Endothelial cell of umbilical vein (primary cell): ENCODE data around the gene CCDC159. TPM values are rescaled to one million over a fixed set of nuclear protein-coding genes. Genes with fewer than 3 reads are reported as not detected.

Experiments used
- BruUV-seq: library from RNA; stranded (reverse); fragments of 400-500 nt; replicated peaks from 2 replicates; lab custom pipeline; 2021; lab: Mats Ljungman, UMichigan
- CTCF ChIA-PET: fragments of 300-600, 350-600 bp; sonication (Branson Sonifier 250); formaldehyde crosslinking; loops from one replicate; lab custom pipeline; 2021; ENCODE audit warnings: antibody characterized with exemption, inconsistent platforms; lab: Charles Lee
- POLR2A ChIA-PET: fragments of 300-600, 350-600 bp; sonication (Branson Sonifier 250); formaldehyde crosslinking; loops from one replicate; lab custom pipeline; 2021; ENCODE audit warnings: antibody characterized with exemption, inconsistent platforms; lab: Charles Lee
- DNase-seq: peaks from one replicate; pipeline ENCODE4 v3.0.0-alpha.2; 2011; ENCODE audit warnings: low read depth, low spot score
- FAIRE-seq: peaks from 2 replicates; lab custom pipeline; 2011; peaks lifted over from hg19 to GRCh38; lab: Jason Lieb, UNC
- H2AFZ ChIP-seq: 2 replicates; pipeline ENCODE4 v1.6.0; 2012; ENCODE audit warnings: low read depth, low read length, control low read depth, inconsistent platforms
- H3K27ac ChIP-seq: 2 replicates; pipeline ENCODE4 v1.5.1; 2011; ENCODE audit warnings: low read depth, mild to moderate bottlenecking, control low read depth, low read length, moderate library complexity; ENCODE audit not compliant: insufficient read depth
- H3K27me3 ChIP-seq, 2 experiments: 2 replicates each; pipeline versions ENCODE4 v1.6.0 to v1.6.1; 2011; ENCODE audit warnings: low read length in 2 of 2, mixed read lengths in 1 of 2; ENCODE audit not compliant: control insufficient read depth in 2 of 2, insufficient read depth in 2 of 2
- H3K36me3 ChIP-seq, 2 experiments: 2 replicates in 1 of 2; 3 replicates in 1 of 2; pipeline ENCODE4 v1.5.1; 2011; ENCODE audit warnings: low read length in 2 of 2, mild to moderate bottlenecking in 1 of 2, moderate library complexity in 1 of 2; ENCODE audit not compliant: control insufficient read depth in 2 of 2, insufficient read depth in 2 of 2; ENCODE audit errors: extremely low read depth in 1 of 2
- H3K4me1 ChIP-seq: 3 replicates; pipeline ENCODE4 v1.5.1; 2011; ENCODE audit warnings: mild to moderate bottlenecking, low read length; ENCODE audit not compliant: control insufficient read depth, insufficient read depth; ENCODE audit errors: extremely low read depth
- H3K4me2 ChIP-seq: 2 replicates; pipeline ENCODE4 v1.6.1; 2011; ENCODE audit warnings: low read length, control low read depth, mixed read lengths; ENCODE audit not compliant: insufficient read depth
- H3K4me3 ChIP-seq, 3 experiments: fragments of 200-600 bp in 1 of 3; sonication (generic), shearing (Covaris generic) in 1 of 3; replicated peaks in 1 of 3; 2 replicates each; pipeline ENCODE4 v1.5.1; 2011 to 2016; ENCODE audit warnings: control low read depth in 3 of 3, low read length in 3 of 3, mild to moderate bottlenecking in 2 of 3, inconsistent platforms in 1 of 3, low read depth in 1 of 3, moderate library complexity in 1 of 3; ENCODE audit not compliant: insufficient read depth in 1 of 3
- H3K79me2 ChIP-seq: 2 replicates; pipeline ENCODE4 v1.6.0; 2012; ENCODE audit warnings: low read length, inconsistent platforms; ENCODE audit not compliant: control insufficient read depth, insufficient read depth
- H3K9ac ChIP-seq: replicated peaks from 2 replicates; pipeline ENCODE3; 2011; ENCODE audit warnings: low read length, control low read depth; ENCODE audit not compliant: insufficient read depth; ENCODE audit errors: extremely low read depth
- H3K9me1 ChIP-seq: replicated peaks from 3 replicates; pipeline ENCODE4 v1.6.0; 2011; ENCODE audit warnings: mild to moderate bottlenecking, low read length; ENCODE audit not compliant: control insufficient read depth, insufficient read depth; ENCODE audit errors: extremely low read depth
- H3K9me3 ChIP-seq: replicated peaks from 2 replicates; pipeline ENCODE4 v1.5.1; 2012; ENCODE audit warnings: low read length, inconsistent platforms; ENCODE audit not compliant: control insufficient read depth, insufficient read depth
- H4K20me1 ChIP-seq: replicated peaks from 2 replicates; pipeline ENCODE3; 2011; ENCODE audit warnings: mild to moderate bottlenecking, low read length; ENCODE audit not compliant: control insufficient read depth, insufficient read depth; ENCODE audit errors: extremely low read depth
- EZH2 ChIP-seq: IDR thresholded peaks from 2 replicates; pipeline ENCODE4 v1.6.1; 2012; ENCODE audit warnings: borderline replicate concordance, low read depth, mild to moderate bottlenecking, moderate library complexity, low read length, inconsistent platforms; ENCODE audit not compliant: severe bottlenecking
- FOS ChIP-seq: IDR thresholded peaks from 2 replicates; pipeline ENCODE4 v1.6.1; 2011; ENCODE audit warnings: mild to moderate bottlenecking, low read length, moderate library complexity, borderline replicate concordance; ENCODE audit not compliant: insufficient read depth
- GATA2 ChIP-seq: IDR thresholded peaks from 2 replicates; pipeline ENCODE4 v1.7.0; 2011; ENCODE audit warnings: low read depth, mild to moderate bottlenecking, moderate library complexity, mixed read lengths, low read length; ENCODE audit not compliant: insufficient read length, insufficient read depth
- JUN ChIP-seq: IDR thresholded peaks from 2 replicates; pipeline ENCODE4 v1.6.1; 2011; ENCODE audit warnings: borderline replicate concordance, low read depth; ENCODE audit not compliant: insufficient read length, insufficient read depth
- MYC ChIP-seq: IDR thresholded peaks from one replicate; pipeline ENCODE4 v1.6.1; 2011; ENCODE audit warnings: mild to moderate bottlenecking, low read depth, low read length
- POLR2A ChIP-seq: IDR thresholded peaks from 2 replicates; pipeline ENCODE4 v1.6.1; 2012; ENCODE audit warnings: low read depth, mild to moderate bottlenecking, control low read depth, low read length
- POLR2AphosphoS5 ChIP-seq: IDR thresholded peaks from 2 replicates; pipeline ENCODE4 v1.6.1; 2012; ENCODE audit warnings: low read depth, mild to moderate bottlenecking, control low read depth, low read length, moderate library complexity; ENCODE audit not compliant: insufficient read depth
- dilution Hi-C: fragments of 300-500 bp; cut with MboI; formaldehyde crosslinking; loops from one replicate; pipeline ENCODE4 v1.15.0; 2019; ENCODE audit warnings: low sequenced_read_pairs; ENCODE audit not compliant: extremely low pct_ligation_motif_present
- intact Hi-C: fragments of 100-400 bp; cut with micrococcal nuclease; formaldehyde crosslinking; loops from one replicate; pipeline ENCODE4 v1.10.0; 2022
- polyA plus RNA-seq, 4 experiments: library from polyadenylated mRNA; depleted of rRNA in 3 of 4; stranded (reverse) in 3 of 4; unstranded in 1 of 4; fragments of >200 nt; gene quantifications; 2 replicates each; pipeline versions ENCODE4 v1.2.1 to v1.2.3, GENCODE V29; 2011 to 2012; ENCODE audit warnings: missing spikeins in 1 of 4
- total RNA-seq: library from RNA; stranded (reverse); gene quantifications from 2 replicates; pipeline ENCODE4 v1.2.3, GENCODE V29; 2021
- TF ChIP-seq, protein P1 (sequence below), 2 donors: IDR thresholded peaks; 1 replicate in 1 of 2; 2 replicates in 1 of 2; pipeline ENCODE4 v1.5.1; 2011; ENCODE audit warnings: low read length in 2 of 2, mild to moderate bottlenecking in 2 of 2, moderate library complexity in 2 of 2, control low read depth in 1 of 2, inconsistent platforms in 1 of 2, low read depth in 1 of 2; ENCODE audit not compliant: insufficient read depth in 1 of 2; ENCODE audit errors: extremely low read depth in 1 of 2
- TF ChIP-seq, protein P2 (sequence below): IDR thresholded peaks from 2 replicates; pipeline ENCODE4 v1.6.1; 2011; ENCODE audit not compliant: insufficient read depth, insufficient read length

CCDC159 gene
- total and polyA plus RNA-seq, 2 donors (not counting 3 experiments of a cell fraction or from before 2014, with no cell fraction given), result 30.0 to 31.6 TPM

DNA sequence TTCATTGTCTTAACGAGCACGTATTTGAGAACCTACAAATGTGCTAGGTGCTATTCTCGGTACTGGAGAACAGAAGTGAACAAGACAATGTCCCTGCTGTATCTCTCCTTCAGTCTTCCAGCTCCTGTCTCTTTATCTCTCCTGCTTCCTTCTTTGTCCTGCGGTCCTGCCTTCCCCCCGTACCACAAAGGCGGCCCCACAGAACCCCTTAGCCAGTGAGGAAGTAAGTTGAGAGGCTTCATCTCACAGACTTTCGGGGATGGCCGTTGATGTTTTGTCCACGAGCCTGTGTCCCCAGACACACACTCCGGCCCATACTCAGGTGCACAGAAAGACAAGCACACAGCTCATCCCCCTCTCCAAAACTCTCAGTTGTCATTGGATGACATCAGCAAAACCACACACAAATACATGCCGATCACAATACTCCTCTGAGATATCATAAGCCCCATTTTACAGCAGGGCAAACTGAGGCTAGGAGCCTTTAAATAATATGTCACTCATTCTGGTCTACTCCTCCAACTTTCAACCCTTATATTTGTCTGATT lies 27.6 kb downstream of the CCDC159 start:
- no peak for TF ChIP-seq FOS
- Histone ChIP-seq H3K4me1 (peaks cover 39% of the 10 kb centered on the region), H3K79me2 (peaks cover 3% of the 10 kb centered on the region), H3K4me3 (peak overlapping the region in 2 of 3 experiments; percentile 56 to 57), H3K9me3 (no peaks in the 10 kb centered on the region), H3K36me3 (no peaks in the 10 kb centered on the region), H3K27me3 (no peaks in the 10 kb centered on the region), H4K20me1 (no peaks in the 10 kb centered on the region), H3K9me1 (no peaks in the 10 kb centered on the region), H2AFZ (peak overlapping the region; percentile 16), H3K9ac (peak overlapping the region; percentile 89), H3K4me2 (peak overlapping the region; percentile 77), H3K27ac (no peak overlapping the region)
- BruUV-seq, result no TSS peak
- CTCF ChIA-PET, result interaction anchor here (1.4 to 2.8 kb wide), 6 partner anchors 10 to 108 kb away, joined by 3 to 20 read pairs (median 7); partner anchors contain the start of genes CCDC159, EPOR, ODAD3 and PRKCSH
- FAIRE-seq (no peak), DNase-seq (no peak)
- POLR2A ChIA-PET, result interaction anchor here (1.6 kb wide), 1 partner anchor 10 kb away, joined by 4 read pairs; the partner anchor contains the start of gene EPOR
- intact Hi-C loops (loop anchor here (2.0 kb wide), 1 partner anchor 35 kb away; the partner anchor contains the start of gene RAB3D), dilution Hi-C loops (no loop called here)

DNA sequence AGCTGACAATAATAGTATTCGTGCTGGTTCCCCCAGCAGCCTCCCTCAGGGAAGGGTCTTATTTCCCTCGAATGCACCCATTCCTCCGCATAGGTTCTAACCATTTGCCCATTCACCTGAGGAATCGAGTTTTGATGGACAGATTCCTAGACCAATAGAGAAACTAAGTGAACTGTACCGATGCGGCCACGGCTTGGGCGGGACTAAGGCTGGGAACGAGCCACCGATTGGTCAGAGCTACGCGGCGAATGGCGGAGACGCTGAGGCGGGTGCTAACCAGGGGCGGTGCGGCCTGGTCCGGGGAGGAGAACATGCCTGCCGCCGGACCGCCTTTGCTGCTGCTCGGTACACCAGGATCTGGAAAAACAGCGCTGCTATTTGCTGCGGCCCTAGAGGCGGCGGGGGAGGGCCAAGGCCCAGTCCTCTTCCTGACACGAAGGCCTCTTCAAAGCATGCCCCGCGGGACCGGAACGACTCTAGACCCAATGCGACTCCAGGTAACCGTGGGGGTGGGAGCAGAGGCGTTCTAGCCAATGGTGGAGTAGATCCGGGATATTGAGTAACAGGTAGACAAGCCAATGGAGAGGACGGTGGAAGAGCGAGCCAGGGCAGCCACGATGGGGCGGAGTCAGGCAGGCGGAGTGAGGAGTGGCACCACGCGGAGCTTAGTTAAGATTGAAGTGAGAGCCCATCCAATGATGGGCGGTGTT lies 28.3 kb downstream of the CCDC159 start, which contains the start of gene SWSAP1:
Gene SWSAP1, plus strand, starts transcription at position 234 of the 710 bp plus-strand sequence. Its CDS starts 15 bp downstream, at position 249.
- Histone ChIP-seq H3K9me3 (no peaks in the 10 kb centered on the region), H4K20me1 (no peaks in the 10 kb centered on the region), H3K4me3 (peak within 1 kb of the TSS; percentile 35 to 65 (median 56)), H3K9me1 (no peaks in the 10 kb centered on the region), H3K27me3 (no peaks in the 10 kb centered on the region), H3K4me1 (peaks cover 39% of the 10 kb centered on the region), H3K4me2 (peak within 1 kb of the TSS; percentile 87), H3K36me3 (no peaks in the 10 kb centered on the region), H3K79me2 (peaks cover 3% of the 10 kb centered on the region), H2AFZ (peak within 1 kb of the TSS; percentile 78), H3K27ac (peak within 1 kb of the TSS; percentile 70), H3K9ac (peak within 1 kb of the TSS; percentile 89)
- ChIA-PET POLR2A (interaction anchor here (0.6 to 1.6 kb wide), 4 partner anchors 10 to 30 kb away, joined by 3 to 4 read pairs (median 4); partner anchors contain the start of gene EPOR), CTCF (interaction anchor here (1.0 to 2.8 kb wide), 11 partner anchors 9 to 108 kb away, joined by 3 to 20 read pairs (median 4); partner anchors contain the start of genes CCDC159, EPOR, ODAD3 and PRKCSH)
- FAIRE-seq (peak; percentile 100), DNase-seq (peak; percentile 100)
- TF ChIP-seq GATA2, result no peak
- TF ChIP-seq, protein P1, sequence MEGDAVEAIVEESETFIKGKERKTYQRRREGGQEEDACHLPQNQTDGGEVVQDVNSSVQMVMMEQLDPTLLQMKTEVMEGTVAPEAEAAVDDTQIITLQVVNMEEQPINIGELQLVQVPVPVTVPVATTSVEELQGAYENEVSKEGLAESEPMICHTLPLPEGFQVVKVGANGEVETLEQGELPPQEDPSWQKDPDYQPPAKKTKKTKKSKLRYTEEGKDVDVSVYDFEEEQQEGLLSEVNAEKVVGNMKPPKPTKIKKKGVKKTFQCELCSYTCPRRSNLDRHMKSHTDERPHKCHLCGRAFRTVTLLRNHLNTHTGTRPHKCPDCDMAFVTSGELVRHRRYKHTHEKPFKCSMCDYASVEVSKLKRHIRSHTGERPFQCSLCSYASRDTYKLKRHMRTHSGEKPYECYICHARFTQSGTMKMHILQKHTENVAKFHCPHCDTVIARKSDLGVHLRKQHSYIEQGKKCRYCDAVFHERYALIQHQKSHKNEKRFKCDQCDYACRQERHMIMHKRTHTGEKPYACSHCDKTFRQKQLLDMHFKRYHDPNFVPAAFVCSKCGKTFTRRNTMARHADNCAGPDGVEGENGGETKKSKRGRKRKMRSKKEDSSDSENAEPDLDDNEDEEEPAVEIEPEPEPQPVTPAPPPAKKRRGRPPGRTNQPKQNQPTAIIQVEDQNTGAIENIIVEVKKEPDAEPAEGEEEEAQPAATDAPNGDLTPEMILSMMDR (IDR thresholded peaks at IDR 0.05; ENCODE audit: extremely low read depth in 1 of 2, insufficient read depth in 1 of 2, low read depth in 1 of 2, low read length in 2 of 2), result no peak
- TF ChIP-seq POLR2AphosphoS5, result peak; percentile 8
- TF ChIP-seq, protein P2, sequence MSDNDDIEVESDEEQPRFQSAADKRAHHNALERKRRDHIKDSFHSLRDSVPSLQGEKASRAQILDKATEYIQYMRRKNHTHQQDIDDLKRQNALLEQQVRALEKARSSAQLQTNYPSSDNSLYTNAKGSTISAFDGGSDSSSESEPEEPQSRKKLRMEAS, result peak; percentile 59
- no peak for TF ChIP-seq EZH2
- no peak for TF ChIP-seq FOS
- TF ChIP-seq MYC, result no peak
- no peak for TF ChIP-seq JUN
- TF ChIP-seq POLR2A, result peak; percentile 68
- dilution Hi-C loops (no loop called here), intact Hi-C loops (loop anchor here (1.0 to 2.0 kb wide), 2 partner anchors 28 to 36 kb away; partner anchors contain the start of genes CCDC159, RAB3D and TMEM205)
- BruUV-seq, result TSS peak; percentile 83
